ENCODE measurements around the gene NCCRP1. TPM values are rescaled to one million over a fixed set of nuclear protein-coding genes. Genes with fewer than 3 reads are reported as not detected.
A peak's percentile ranks its signal among the peaks of the same experiment; 100 is the strongest.

The NCCRP1 gene
- total RNA-seq, 1 donor from 2014 or later = 0.86 TPM

- H3K27me3 ChIP-seq (ENCODE audit: low read depth) = no peaks in the 10 kb centered on the region
- intact Hi-C loops (cut with DNase I) = no loop called here
- peak overlapping the region; percentile 18 for H3K27ac ChIP-seq
- no peaks in the 10 kb centered on the region for H3K9me3 ChIP-seq
- no peak for TF ChIP-seq CTCF (IDR thresholded peaks at IDR 0.05)
- H3K4me1 ChIP-seq = peaks cover 34% of the 10 kb centered on the region
- H3K36me3 ChIP-seq = peaks cover 63% of the 10 kb centered on the region
- no peak for DNase-seq
- no peak overlapping the region for H3K4me3 ChIP-seq
- no peak for ATAC-seq
Observed at GRCh38 chr19:39170386-39171231, 26.2 kb upstream of the NCCRP1 start.

DNA sequence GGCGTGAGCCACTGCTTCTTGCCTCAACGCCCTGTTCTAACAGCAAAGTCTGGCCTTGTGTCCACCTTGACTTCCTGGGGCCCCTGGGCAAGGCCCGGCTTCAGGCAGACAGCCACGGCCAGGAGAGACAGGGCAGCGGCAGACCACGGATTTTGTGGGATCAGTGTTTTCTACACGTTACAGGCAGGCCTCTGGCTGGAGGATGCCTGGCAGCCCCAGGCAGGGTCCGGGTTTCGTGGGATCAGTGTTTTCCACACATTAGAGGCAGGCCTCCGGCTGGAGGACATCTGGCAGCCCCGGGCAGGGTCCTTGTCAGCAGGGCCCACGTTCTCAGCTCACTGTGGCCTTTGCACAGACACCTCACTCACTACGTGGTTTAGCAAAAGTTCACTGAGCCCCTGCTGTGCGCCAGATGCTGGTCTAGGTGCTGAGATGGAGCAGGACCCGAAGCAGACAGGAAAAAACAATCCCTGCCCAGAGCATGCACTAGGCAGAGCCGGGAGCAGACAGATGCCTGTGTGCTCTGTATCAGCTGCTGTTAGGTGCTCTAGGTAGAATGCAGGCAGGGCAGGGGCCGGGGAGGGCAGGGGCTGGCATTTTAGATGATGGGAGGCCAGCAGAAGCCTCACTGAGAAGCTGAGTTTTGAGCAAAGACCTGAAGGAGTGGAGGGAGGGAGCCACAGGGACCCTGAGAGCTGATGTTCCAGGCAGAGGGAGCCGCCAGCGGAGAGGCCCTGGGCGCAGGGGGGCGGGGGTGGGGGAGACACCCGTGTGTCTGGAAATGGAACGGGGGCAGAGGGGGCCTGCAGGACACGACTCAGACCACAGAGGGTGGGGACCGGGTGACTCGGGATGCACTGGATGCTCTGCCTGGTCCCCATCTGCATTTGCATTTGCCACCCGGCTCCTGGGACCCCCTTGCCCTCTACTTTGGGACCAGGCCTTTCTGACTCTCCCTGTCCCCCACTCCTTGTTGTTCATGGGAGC, 25.0 kb upstream of the NCCRP1 start:
- Histone ChIP-seq H3K9me3 (no peaks in the 10 kb centered on the region), H3K27ac (no peak overlapping the region), H3K27me3 (ENCODE audit: low read depth) (no peaks in the 10 kb centered on the region), H3K4me1 (peaks cover 23% of the 10 kb centered on the region), H3K4me3 (no peak overlapping the region), H3K36me3 (peaks cover 74% of the 10 kb centered on the region)
- TF ChIP-seq CTCF (IDR thresholded peaks at IDR 0.05) = no peak
- no peak for ATAC-seq
- intact Hi-C loops (cut with DNase I) = no loop called here
- DNase-seq = no peak

DNA sequence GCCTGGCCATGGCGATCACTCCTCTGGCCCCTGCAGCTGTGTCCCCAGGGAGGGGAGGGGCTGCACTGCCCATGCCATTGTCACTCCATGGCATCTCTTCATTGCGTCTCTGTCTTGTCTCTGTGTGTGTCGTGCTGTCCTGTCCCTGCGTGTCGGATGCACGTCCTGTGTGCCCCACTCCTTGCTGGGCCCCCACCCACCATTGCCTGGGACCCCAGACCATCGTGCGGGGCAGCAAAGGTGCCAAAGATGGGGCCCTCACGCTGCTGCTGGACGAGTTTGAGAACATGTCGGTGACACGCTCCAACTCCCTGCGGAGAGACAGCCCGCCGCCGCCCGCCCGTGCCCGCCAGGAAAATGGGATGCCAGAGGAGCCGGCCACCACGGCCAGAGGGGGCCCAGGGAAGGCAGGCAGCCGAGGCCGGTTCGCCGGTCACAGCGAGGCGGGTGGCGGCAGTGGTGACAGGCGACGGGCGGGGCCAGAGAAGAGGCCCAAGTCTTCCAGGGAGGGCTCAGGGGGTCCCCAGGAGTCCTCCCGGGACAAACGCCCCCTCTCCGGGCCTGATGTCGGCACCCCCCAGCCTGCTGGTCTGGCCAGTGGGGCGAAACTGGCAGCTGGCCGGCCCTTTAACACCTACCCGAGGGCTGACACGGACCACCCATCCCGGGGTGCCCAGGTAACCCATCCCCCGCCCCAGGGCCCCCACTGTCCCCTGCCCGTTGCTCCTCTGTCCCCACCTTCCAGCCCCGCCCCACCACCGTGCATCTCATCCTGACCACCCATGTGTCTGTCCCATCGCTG, 23.9 kb upstream of the NCCRP1 start:
- no peak for ATAC-seq
- H3K4me3 ChIP-seq = no peak overlapping the region
- TF ChIP-seq CTCF (IDR thresholded peaks at IDR 0.05) = no peak
- H3K36me3 ChIP-seq = peaks cover 86% of the 10 kb centered on the region
- no peak for DNase-seq
- H3K9me3 ChIP-seq = no peaks in the 10 kb centered on the region
- H3K27ac ChIP-seq = no peak overlapping the region
- no peaks in the 10 kb centered on the region for H3K27me3 ChIP-seq (ENCODE audit: low read depth)
- H3K4me1 ChIP-seq = peaks cover 17% of the 10 kb centered on the region
- intact Hi-C loops (cut with DNase I) = no loop called here

GRCh38 chr19:39173502-39173991, 23.2 kb upstream of the NCCRP1 start:
- DNase-seq (no peak), ATAC-seq (no peak)
- TF ChIP-seq CTCF (IDR thresholded peaks at IDR 0.05) = no peak
- Histone ChIP-seq H3K27ac (no peak overlapping the region), H3K4me3 (no peak overlapping the region), H3K36me3 (peaks cover 92% of the 10 kb centered on the region), H3K27me3 (ENCODE audit: low read depth) (no peaks in the 10 kb centered on the region), H3K4me1 (peaks cover 11% of the 10 kb centered on the region), H3K9me3 (no peaks in the 10 kb centered on the region)
- intact Hi-C loops (cut with DNase I) = no loop called here

DNA sequence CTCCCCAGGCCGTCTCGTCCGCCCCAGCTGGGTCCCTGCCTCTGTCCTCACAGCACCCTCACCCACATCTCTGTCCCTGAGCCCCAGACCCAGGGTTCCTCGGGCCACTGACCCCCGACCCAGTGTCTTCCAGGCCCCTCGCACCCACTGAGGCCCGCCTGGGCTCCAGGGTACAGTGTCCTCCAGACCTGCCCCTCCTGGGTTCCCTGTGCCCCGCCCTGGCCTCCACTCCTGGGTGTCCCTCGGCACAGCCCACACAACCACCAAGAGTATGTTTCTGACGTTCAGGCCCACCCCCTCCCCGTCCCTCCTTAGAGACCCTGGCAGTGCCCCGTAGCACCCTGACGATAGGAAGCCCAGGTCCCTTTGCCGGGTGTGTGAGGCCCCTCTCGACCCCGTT, 22.6 kb upstream of the NCCRP1 start:
- no peak for ATAC-seq
- intact Hi-C loops (cut with DNase I) = no loop called here
- H3K4me3 ChIP-seq = no peak overlapping the region
- H3K4me1 ChIP-seq = peaks cover 11% of the 10 kb centered on the region
- H3K36me3 ChIP-seq = peaks cover 98% of the 10 kb centered on the region
- H3K27ac ChIP-seq = no peak overlapping the region
- no peak for TF ChIP-seq CTCF (IDR thresholded peaks at IDR 0.05)
- H3K9me3 ChIP-seq = no peaks in the 10 kb centered on the region
- no peaks in the 10 kb centered on the region for H3K27me3 ChIP-seq (ENCODE audit: low read depth)
- DNase-seq = no peak

Measured in lower lobe of right lung (tissue), 2 donors.